UCSD-AML1 (cell line): ENCODE data around the gene SDK2.

Source experiments
- DNase-seq: peaks from one replicate; lab custom pipeline; 2025; ENCODE audit not compliant: unreplicated experiment; lab: John Stamatoyannopoulos, UW

SDK2 gene

GRCh38 chr17:73635101-73635817 lies 9.0 kb downstream of the SDK2 start:
- DNase-seq: no peak

- DNase-seq: no peak
Observed at GRCh38 chr17:73634629-73635028, 9.6 kb downstream of the SDK2 start.

GRCh38 chr17:73633736-73634135 lies 10.5 kb downstream of the SDK2 start:
- no peak for DNase-seq

- no peak for DNase-seq
Observed at GRCh38 chr17:73632513-73632912, 11.7 kb downstream of the SDK2 start.

- DNase-seq: no peak
Observed at GRCh38 chr17:73630965-73631595, 13.2 kb downstream of the SDK2 start.

- DNase-seq: no peak
Observed at GRCh38 chr17:73630531-73630930, 13.7 kb downstream of the SDK2 start.

- DNase-seq: no peak
Observed at GRCh38 chr17:73628642-73629552, 15.3 kb downstream of the SDK2 start.

GRCh38 chr17:73625991-73626673 lies 18.1 kb downstream of the SDK2 start:
- no peak for DNase-seq

- no peak for DNase-seq
Observed at GRCh38 chr17:73625006-73625405, 19.2 kb downstream of the SDK2 start.

GRCh38 chr17:73624496-73624988 lies 19.7 kb downstream of the SDK2 start:
- no peak for DNase-seq

- DNase-seq: no peak
Observed at GRCh38 chr17:73623818-73624217, 20.4 kb downstream of the SDK2 start.

GRCh38 chr17:73623247-73623646 lies 21.0 kb downstream of the SDK2 start:
- DNase-seq: no peak

- no peak for DNase-seq
Observed at GRCh38 chr17:73622381-73622780, 21.9 kb downstream of the SDK2 start.

- DNase-seq: no peak
Observed at GRCh38 chr17:73621685-73622084, 22.6 kb downstream of the SDK2 start.

- DNase-seq: no peak
Observed at GRCh38 chr17:73620414-73620813, 23.8 kb downstream of the SDK2 start.

GRCh38 chr17:73617501-73617900 lies 26.7 kb downstream of the SDK2 start:
- DNase-seq: no peak

GRCh38 chr17:73616873-73617404 lies 27.3 kb downstream of the SDK2 start:
- DNase-seq: no peak

GRCh38 chr17:73616120-73616872 lies 27.9 kb downstream of the SDK2 start:
- DNase-seq: no peak

GRCh38 chr17:73614256-73614655 lies 30.0 kb downstream of the SDK2 start:
- DNase-seq: no peak
